Suprapubic skin (tissue), 4 donors: ENCODE results near the gene MDM1. TPM values are rescaled to one million over a fixed set of nuclear protein-coding genes. Genes with fewer than 3 reads are reported as not detected.

Source experiments
- DNase-seq, 2 donors: peaks; one replicate each; pipeline ENCODE4 v3.0.0-alpha.2; 2019; ENCODE audit warnings: low spot score in 2 of 2
- H3K27ac ChIP-seq: fragments of 200-600 bp; sonication (generic); one replicate; pipeline ENCODE4 v1.5.1; 2019
- H3K27me3 ChIP-seq: fragments of 200-600 bp; sonication (generic); one replicate; pipeline ENCODE4 v1.5.1; 2019
- H3K36me3 ChIP-seq: fragments of 200-600 bp; sonication (generic); one replicate; pipeline ENCODE4 v1.5.1; 2019
- H3K4me1 ChIP-seq: fragments of 200-600 bp; sonication (generic); one replicate; pipeline ENCODE4 v1.5.1; 2019
- H3K4me3 ChIP-seq: fragments of 200-600 bp; sonication (generic); one replicate; pipeline ENCODE4 v1.5.1; 2019; ENCODE audit warnings: mild to moderate bottlenecking
- H3K9me3 ChIP-seq: fragments of 200-600 bp; sonication (generic); one replicate; pipeline ENCODE4 v1.5.1; 2019
- CTCF ChIP-seq, 2 donors: fragments of 200-600 bp in 1 of 2; fragments of 450-650 bp in 1 of 2; sonication (generic) in 1 of 2; IDR thresholded peaks; one replicate each; pipeline ENCODE4 v1.5.1; 2016 to 2019; ENCODE audit warnings: antibody characterized with exemption in 2 of 2, mild to moderate bottlenecking in 1 of 2, moderate library complexity in 1 of 2
- EP300 ChIP-seq: sonication (generic); formaldehyde crosslinking; IDR thresholded peaks from one replicate; pipeline ENCODE4 v1.6.1; 2017; ENCODE audit warnings: antibody characterized with exemption
- POLR2A ChIP-seq, 2 donors: fragments of 450-650 bp; IDR thresholded peaks; one replicate each; pipeline ENCODE4 v1.6.1; 2017; ENCODE audit warnings: antibody characterized with exemption in 2 of 2, mild to moderate bottlenecking in 2 of 2, moderate library complexity in 2 of 2
- POLR2AphosphoS5 ChIP-seq, 3 donors: sonication (generic); formaldehyde crosslinking; IDR thresholded peaks; one replicate each; pipeline ENCODE4 v1.6.1; 2017; ENCODE audit warnings: antibody characterized with exemption in 3 of 3
- WGBS: methylation state at CpG from one replicate; pipeline ENCODE4 v1.1.5; 2018; 5-methylcytosine and 5-hydroxymethylcytosine counted together
- total RNA-seq, 4 donors: library from RNA; depleted of rRNA; stranded (reverse); fragments of >200 nt; gene quantifications; one replicate each; pipeline ENCODE4 v1.1.0, GENCODE V29; 2016

The MDM1 gene
- total RNA-seq, 4 donors from 2014 or later = 4.1 to 10.2 (median 7.0) TPM

GRCh38 chr12:68280240-68280639 is 51.9 kb downstream of the MDM1 start:
- H3K27me3 ChIP-seq = no peaks in the 10 kb centered on the region
- no peaks in the 10 kb centered on the region for H3K9me3 ChIP-seq
- no peak overlapping the region for H3K27ac ChIP-seq
- TF ChIP-seq POLR2AphosphoS5 (IDR thresholded peaks at IDR 0.05) (no peak), EP300 (no peak), POLR2A (IDR thresholded peaks at IDR 0.05) (no peak), CTCF (IDR thresholded peaks at IDR 0.05) (no peak)
- peaks cover 2% of the 10 kb centered on the region for H3K4me1 ChIP-seq
- 94% methylated on average over 2 of the region's 2 CpGs for WGBS
- DNase-seq = no peak
- H3K36me3 ChIP-seq = no peaks in the 10 kb centered on the region
- no peak overlapping the region for H3K4me3 ChIP-seq

- Histone ChIP-seq H3K36me3 (no peaks in the 10 kb centered on the region), H3K27me3 (no peaks in the 10 kb centered on the region), H3K4me1 (peaks cover 2% of the 10 kb centered on the region), H3K27ac (no peak overlapping the region), H3K4me3 (no peak overlapping the region), H3K9me3 (no peaks in the 10 kb centered on the region)
- no peak for TF ChIP-seq EP300
- no peak for TF ChIP-seq CTCF (IDR thresholded peaks at IDR 0.05)
- TF ChIP-seq POLR2AphosphoS5 (IDR thresholded peaks at IDR 0.05) = no peak
- DNase-seq = no peak
- WGBS = 72% methylated on average over 5 of the region's 5 CpGs
These were observed 52.7 kb downstream of the MDM1 start for GRCh38 chr12:68279227-68280054.

GRCh38 chr12:68276402-68276930 is 55.7 kb downstream of the MDM1 start:
- no peaks in the 10 kb centered on the region for H3K36me3 ChIP-seq

GRCh38 chr12:68272732-68273131 is 59.4 kb downstream of the MDM1 start:
- DNase-seq = no peak
- no peak overlapping the region for H3K27ac ChIP-seq
- H3K4me3 ChIP-seq = no peak overlapping the region
- no peaks in the 10 kb centered on the region for H3K36me3 ChIP-seq
- TF ChIP-seq EP300 (no peak), CTCF (IDR thresholded peaks at IDR 0.05) (no peak), POLR2AphosphoS5 (IDR thresholded peaks at IDR 0.05) (no peak), POLR2A (IDR thresholded peaks at IDR 0.05) (no peak)
- no peaks in the 10 kb centered on the region for H3K4me1 ChIP-seq
- no peaks in the 10 kb centered on the region for H3K9me3 ChIP-seq
- H3K27me3 ChIP-seq = no peaks in the 10 kb centered on the region

More at GRCh38 chr12:68276402-68276930, 55.7 kb downstream of the MDM1 start:
- WGBS = 92% methylated on average over 6 of the region's 6 CpGs
- TF ChIP-seq POLR2AphosphoS5 (IDR thresholded peaks at IDR 0.05) (no peak), CTCF (IDR thresholded peaks at IDR 0.05) (no peak), POLR2A (IDR thresholded peaks at IDR 0.05) (no peak), EP300 (no peak)
- H3K27me3 ChIP-seq = no peaks in the 10 kb centered on the region
- H3K4me3 ChIP-seq = no peak overlapping the region
- H3K9me3 ChIP-seq = no peaks in the 10 kb centered on the region
- DNase-seq = no peak
- no peak overlapping the region for H3K27ac ChIP-seq
- peaks cover 2% of the 10 kb centered on the region for H3K4me1 ChIP-seq

- Histone ChIP-seq H3K27me3 (no peaks in the 10 kb centered on the region), H3K4me1 (no peaks in the 10 kb centered on the region), H3K4me3 (no peak overlapping the region), H3K27ac (no peak overlapping the region), H3K36me3 (no peaks in the 10 kb centered on the region), H3K9me3 (no peaks in the 10 kb centered on the region)
- WGBS = 74% methylated on average over 8 of the region's 8 CpGs
- TF ChIP-seq EP300 (no peak), POLR2A (IDR thresholded peaks at IDR 0.05) (no peak)
- DNase-seq = no peak
These were observed 60.8 kb downstream of the MDM1 start for GRCh38 chr12:68271346-68271745.
